22Rv1 (cell line): ENCODE results near the gene VSNL1.

Experiments
- CTCF ChIP-seq: fragments of 450-650 bp; IDR thresholded peaks from 2 replicates; pipeline ENCODE4 v1.5.1; 2017; ENCODE audit warnings: mild to moderate bottlenecking
- ZFX ChIP-seq: fragments of 450-650 bp; IDR thresholded peaks from 2 replicates; pipeline ENCODE4 v1.6.1; 2017; ENCODE audit warnings: antibody characterized with exemption, borderline replicate concordance

- no peak for TF ChIP-seq CTCF
- TF ChIP-seq ZFX = no peak
These were observed 33.5 kb upstream of the VSNL1 start for GRCh38 chr2:17506736-17507616.
